DMS79 (cell line): ENCODE results near the gene KCNK15.
A peak's percentile ranks its signal among the peaks of the same experiment; 100 is the strongest.

ENCODE experiments used
- DNase-seq: peaks from one replicate; lab custom pipeline; 2025; lab: John Stamatoyannopoulos, UW

Gene KCNK15

GRCh38 chr20:44715499-44716308 lies 30.0 kb upstream of the KCNK15 start:
- peak; percentile 20 for DNase-seq

GRCh38 chr20:44716309-44717106 lies 29.2 kb upstream of the KCNK15 start:
- no peak for DNase-seq

- no peak for DNase-seq
Measured at GRCh38 chr20:44717986-44718385, 27.7 kb upstream of the KCNK15 start.

GRCh38 chr20:44719841-44720240 lies 25.8 kb upstream of the KCNK15 start:
- no peak for DNase-seq

- no peak for DNase-seq
Measured at GRCh38 chr20:44720621-44720996, 25.1 kb upstream of the KCNK15 start.

- peak; percentile 19 for DNase-seq
Measured at GRCh38 chr20:44720997-44721784, 24.5 kb upstream of the KCNK15 start.

- no peak for DNase-seq
Measured at GRCh38 chr20:44721785-44722054, 23.9 kb upstream of the KCNK15 start.

- no peak for DNase-seq
Measured at GRCh38 chr20:44722990-44723389, 22.7 kb upstream of the KCNK15 start.

- no peak for DNase-seq
Measured at GRCh38 chr20:44723391-44723790, 22.3 kb upstream of the KCNK15 start.

- no peak for DNase-seq
Measured at GRCh38 chr20:44723798-44724362, 21.8 kb upstream of the KCNK15 start.

- DNase-seq = no peak
Measured at GRCh38 chr20:44724423-44725091, 21.1 kb upstream of the KCNK15 start.

- no peak for DNase-seq
Measured at GRCh38 chr20:44725837-44726236, 19.8 kb upstream of the KCNK15 start.

GRCh38 chr20:44727039-44727438 lies 18.6 kb upstream of the KCNK15 start:
- no peak for DNase-seq

- DNase-seq = no peak
Measured at GRCh38 chr20:44727651-44728050, 18.0 kb upstream of the KCNK15 start.

GRCh38 chr20:44728801-44729443 lies 16.7 kb upstream of the KCNK15 start:
- peak; percentile 58 for DNase-seq

- no peak for DNase-seq
Measured at GRCh38 chr20:44730441-44730840, 15.2 kb upstream of the KCNK15 start.

GRCh38 chr20:44731657-44732056 lies 14.0 kb upstream of the KCNK15 start:
- no peak for DNase-seq

GRCh38 chr20:44732327-44732726 lies 13.3 kb upstream of the KCNK15 start:
- no peak for DNase-seq

- DNase-seq = no peak
Measured at GRCh38 chr20:44733341-44734069, 12.2 kb upstream of the KCNK15 start.

GRCh38 chr20:44734938-44735337 lies 10.7 kb upstream of the KCNK15 start:
- no peak for DNase-seq

- DNase-seq = no peak
Measured at GRCh38 chr20:44735816-44736169, 9.9 kb upstream of the KCNK15 start.
